Measurements from ENCODE around the gene PLEKHA7.

Gene PLEKHA7

GRCh38 chr11:16999116-16999515, 15.1 kb downstream of the PLEKHA7 start:
- no peak for DNase-seq (ENCODE audit: low spot score)
- no peak for TF ChIP-seq CTCF (IDR thresholded peaks at IDR 0.05; ENCODE audit: extremely low read depth, insufficient read depth, missing control alignments)
- in situ Hi-C loops (cut with MboI; ENCODE audit: low pct_unique_long_range_greater_than_20kb, low sequenced_read_pairs, unreplicated experiment): no loop called here

GRCh38 chr11:16997624-16998023, 16.6 kb downstream of the PLEKHA7 start:
- DNase-seq (ENCODE audit: low spot score): no peak
- in situ Hi-C loops (cut with MboI; ENCODE audit: low pct_unique_long_range_greater_than_20kb, low sequenced_read_pairs, unreplicated experiment): no loop called here
- TF ChIP-seq CTCF (IDR thresholded peaks at IDR 0.05; ENCODE audit: extremely low read depth, insufficient read depth, missing control alignments): no peak

GRCh38 chr11:16993495-16993894, 20.7 kb downstream of the PLEKHA7 start:
- DNase-seq (ENCODE audit: low spot score): no peak
- no peak for TF ChIP-seq CTCF (IDR thresholded peaks at IDR 0.05; ENCODE audit: extremely low read depth, insufficient read depth, missing control alignments)
- in situ Hi-C loops (cut with MboI; ENCODE audit: low pct_unique_long_range_greater_than_20kb, low sequenced_read_pairs, unreplicated experiment): no loop called here

GRCh38 chr11:16992846-16993245, 21.4 kb downstream of the PLEKHA7 start:
- no peak for TF ChIP-seq CTCF (IDR thresholded peaks at IDR 0.05; ENCODE audit: extremely low read depth, insufficient read depth, missing control alignments)
- in situ Hi-C loops (cut with MboI; ENCODE audit: low pct_unique_long_range_greater_than_20kb, low sequenced_read_pairs, unreplicated experiment): no loop called here
- no peak for DNase-seq (ENCODE audit: low spot score)

GRCh38 chr11:16989554-16989953, 24.7 kb downstream of the PLEKHA7 start:
- in situ Hi-C loops (cut with MboI; ENCODE audit: low pct_unique_long_range_greater_than_20kb, low sequenced_read_pairs, unreplicated experiment): no loop called here
- DNase-seq (ENCODE audit: low spot score): no peak
- TF ChIP-seq CTCF (IDR thresholded peaks at IDR 0.05; ENCODE audit: extremely low read depth, insufficient read depth, missing control alignments): no peak

GRCh38 chr11:16987205-16987568, 27.0 kb downstream of the PLEKHA7 start:
- no peak for DNase-seq (ENCODE audit: low spot score)
- TF ChIP-seq CTCF (IDR thresholded peaks at IDR 0.05; ENCODE audit: extremely low read depth, insufficient read depth, missing control alignments): no peak
- in situ Hi-C loops (cut with MboI; ENCODE audit: low pct_unique_long_range_greater_than_20kb, low sequenced_read_pairs, unreplicated experiment): no loop called here
